NCI-H187 treated with DMSO at 0.1 percent for 48 hours (cell line): ENCODE results near the gene CBX8.

ENCODE experiments used
- DNase-seq: peaks from one replicate; lab custom pipeline; 2025; lab: John Stamatoyannopoulos, UW

The CBX8 gene

DNA sequence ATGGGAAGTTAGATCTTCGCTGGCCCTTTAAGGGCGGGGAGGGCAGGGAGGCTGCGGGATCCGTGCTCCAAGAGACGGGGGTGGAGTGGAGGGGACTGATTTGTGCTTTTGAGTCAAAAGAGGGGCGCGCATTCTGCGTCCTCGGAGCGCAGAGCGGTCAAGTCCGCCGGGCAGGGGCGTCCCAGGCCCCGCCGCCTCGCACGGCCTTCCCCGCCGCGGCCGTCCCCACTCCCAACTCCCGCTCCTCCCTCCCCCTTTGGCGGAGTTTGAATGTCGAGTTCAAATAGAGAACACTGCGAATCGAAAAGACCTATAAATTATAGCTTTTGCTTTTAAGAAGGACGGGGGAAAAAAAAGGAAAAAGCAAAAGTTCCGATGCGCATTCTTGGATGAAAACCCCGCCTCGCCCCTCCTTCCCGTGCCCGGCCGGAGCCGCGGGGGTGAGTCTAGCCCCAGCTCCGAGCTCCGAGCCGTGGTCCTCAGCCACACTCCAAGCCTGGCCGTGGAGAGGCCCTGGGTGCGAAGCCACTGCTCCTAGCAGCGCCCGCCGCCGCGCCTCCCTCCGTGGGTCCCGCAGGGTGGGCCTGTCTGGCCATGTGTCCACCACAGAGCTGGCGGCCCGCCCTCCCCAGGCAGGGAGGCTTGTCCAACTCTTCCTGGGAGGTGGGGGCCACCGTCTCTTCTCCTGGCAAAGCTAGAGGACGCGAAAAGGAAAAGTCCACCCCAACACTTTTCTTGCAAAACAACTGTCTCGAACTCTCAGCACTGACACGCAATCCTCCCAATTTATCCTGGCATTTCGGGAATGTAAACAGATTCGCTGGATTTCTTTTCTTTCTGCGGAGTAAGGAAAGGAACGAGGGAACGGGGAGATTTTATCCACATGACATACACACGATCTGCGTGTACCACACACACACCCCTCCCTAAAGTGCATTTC lies 3.6 kb downstream of the CBX8 start:
- DNase-seq = no peak

DNA sequence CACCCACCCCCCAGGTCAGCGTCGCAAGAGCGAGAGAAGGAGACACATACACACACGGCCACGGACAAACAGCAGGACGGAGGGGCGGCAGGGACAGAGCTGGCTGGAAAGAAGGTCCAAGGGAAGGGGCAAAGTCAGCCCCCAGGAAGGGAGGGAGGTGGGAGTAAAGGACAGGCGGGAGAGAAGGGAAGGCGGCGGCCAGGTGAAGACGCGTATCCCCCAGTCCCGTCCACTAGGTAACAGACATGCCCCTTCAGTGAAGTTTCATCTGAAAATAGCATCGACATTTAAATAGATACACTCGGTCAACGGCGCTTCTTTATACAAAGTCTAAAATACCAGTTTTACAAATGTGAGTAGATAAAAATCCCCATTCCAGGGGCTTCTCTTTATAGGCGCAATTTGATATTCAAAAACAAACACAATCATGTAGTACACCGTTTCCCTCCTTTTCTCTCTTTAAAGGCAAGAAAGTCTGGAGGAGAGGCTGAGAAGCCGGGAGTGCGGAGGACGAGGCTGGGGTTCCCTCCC lies 4.5 kb downstream of the CBX8 start:
- no peak for DNase-seq

DNA sequence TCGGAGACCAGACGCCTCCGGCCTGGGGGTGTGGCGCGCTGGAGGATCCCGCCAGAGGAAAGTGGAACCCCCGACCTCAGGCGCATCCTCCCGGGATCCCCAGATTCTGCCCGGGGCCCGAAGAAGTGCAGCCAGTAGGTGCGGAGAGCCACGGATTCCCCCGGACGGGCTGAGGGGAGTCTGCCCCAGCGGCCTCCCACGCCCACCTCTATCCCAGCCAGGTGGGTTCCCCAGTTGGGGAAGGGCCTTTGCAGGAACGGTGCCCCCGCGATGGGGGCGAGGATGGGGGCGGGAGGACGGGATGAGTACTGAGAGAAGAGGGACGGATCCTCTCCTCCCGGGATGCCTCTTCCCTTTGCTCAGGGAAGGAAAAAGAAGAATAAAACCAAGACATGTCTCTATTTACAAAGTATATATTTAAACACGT lies 5.1 kb downstream of the CBX8 start:
- no peak for DNase-seq

GRCh38 chr17:79790805-79791734 lies 5.8 kb downstream of the CBX8 start:
- DNase-seq = no peak

GRCh38 chr17:79789943-79790804 lies 6.7 kb downstream of the CBX8 start:
- DNase-seq = no peak

DNA sequence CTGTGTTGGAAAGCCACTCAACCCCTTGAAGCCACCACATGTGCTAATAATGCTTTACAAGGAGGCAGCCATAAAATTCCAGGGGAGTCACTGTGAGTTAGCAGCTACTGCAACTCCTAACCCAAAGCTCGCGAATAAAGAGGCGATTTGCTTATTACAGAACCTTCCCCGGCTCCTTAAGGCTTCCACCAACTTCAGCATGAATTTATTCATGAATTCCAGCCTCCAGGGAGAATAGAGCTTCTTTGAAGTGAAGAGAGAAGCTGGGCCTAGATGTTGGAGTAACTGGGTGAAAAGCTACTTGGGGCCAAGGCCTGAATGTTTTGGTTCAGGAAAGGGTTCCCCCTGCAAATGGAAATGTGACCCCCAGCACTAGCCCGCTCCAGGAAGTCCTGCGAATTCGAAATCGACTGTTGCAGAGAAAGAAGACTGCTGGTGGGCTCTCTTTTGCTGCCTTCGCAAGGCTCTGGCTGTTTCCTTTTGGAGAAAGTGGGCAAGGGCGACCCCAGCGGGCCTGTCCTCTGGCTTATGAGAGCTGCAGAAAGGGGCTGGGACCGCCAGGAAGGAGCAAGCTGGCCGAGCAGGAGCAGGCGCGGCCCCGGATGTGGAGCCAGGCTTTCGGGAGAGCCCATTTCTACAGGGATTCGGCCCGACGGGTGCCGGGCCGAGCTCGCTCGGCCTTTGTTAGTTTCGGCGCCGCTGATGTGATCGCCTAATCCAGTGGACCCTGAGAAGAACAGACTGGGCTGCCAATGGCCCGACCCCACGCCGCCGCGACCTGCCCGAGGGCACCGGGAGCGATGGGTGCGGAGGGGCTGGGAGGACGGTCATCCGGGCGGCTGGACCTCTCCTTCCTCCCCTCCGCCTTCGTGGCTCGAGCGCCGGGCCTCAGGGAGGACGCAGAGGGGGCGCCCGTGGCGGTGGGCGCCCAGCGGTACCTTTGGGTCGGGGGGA lies 7.6 kb downstream of the CBX8 start:
- no peak for DNase-seq

DNA sequence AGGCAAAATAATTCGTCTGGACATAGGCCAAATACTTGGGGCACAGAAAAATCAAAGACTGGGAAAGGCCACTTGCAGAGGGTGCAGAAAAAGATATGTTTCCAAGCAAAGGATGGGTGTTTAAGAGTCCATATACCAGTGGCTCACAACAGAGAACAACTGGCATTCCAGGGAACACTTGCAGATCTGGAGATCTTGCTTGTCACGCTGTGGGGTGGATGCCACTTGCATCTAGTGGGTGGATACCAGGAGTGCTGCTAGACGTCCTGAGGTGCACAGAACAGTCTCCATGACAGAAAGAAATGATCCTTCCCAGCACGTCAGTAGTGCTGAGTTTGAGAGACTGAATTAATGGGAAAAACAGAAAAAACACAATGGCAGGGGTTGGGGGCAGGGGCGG lies 8.4 kb downstream of the CBX8 start:
- no peak for DNase-seq

DNA sequence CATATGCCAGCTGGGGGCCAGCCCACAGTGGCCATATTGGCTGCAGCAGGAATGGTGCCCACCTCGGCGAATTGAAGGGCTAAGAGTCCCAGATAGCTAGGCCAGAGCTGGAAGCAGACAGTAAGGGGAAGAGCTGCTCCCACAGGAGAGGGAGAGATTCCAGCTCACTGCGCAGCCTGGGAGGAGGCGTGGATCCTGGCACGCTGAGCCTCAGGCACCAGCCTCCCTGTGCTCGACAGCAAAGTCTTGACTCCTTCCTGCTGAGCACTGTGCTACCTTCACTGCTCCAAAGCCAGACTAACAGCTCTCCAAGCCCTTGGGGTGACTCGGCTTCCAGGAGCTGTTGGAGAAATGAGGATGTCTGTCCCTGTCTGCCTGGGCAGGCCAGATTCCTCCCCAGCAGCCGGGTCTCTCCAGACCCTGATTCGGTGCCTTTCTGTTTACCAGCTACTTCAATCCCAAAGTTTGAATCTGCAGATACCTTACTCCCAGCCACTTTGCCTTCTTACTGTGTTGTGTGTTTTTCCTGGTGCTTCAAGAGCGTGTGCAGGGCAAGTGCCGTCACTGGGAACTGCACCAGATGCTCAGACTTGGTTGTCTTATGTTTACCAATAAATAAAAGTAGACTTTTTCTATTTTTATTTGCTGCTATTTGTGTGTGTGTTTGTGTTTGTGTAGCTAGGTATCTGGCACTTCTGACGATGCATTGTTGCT lies 9.8 kb downstream of the CBX8 start:
- no peak for DNase-seq

GRCh38 chr17:79785900-79786810 lies 10.7 kb downstream of the CBX8 start:
- no peak for DNase-seq

GRCh38 chr17:79785017-79785899 lies 11.6 kb downstream of the CBX8 start:
- DNase-seq = no peak

DNA sequence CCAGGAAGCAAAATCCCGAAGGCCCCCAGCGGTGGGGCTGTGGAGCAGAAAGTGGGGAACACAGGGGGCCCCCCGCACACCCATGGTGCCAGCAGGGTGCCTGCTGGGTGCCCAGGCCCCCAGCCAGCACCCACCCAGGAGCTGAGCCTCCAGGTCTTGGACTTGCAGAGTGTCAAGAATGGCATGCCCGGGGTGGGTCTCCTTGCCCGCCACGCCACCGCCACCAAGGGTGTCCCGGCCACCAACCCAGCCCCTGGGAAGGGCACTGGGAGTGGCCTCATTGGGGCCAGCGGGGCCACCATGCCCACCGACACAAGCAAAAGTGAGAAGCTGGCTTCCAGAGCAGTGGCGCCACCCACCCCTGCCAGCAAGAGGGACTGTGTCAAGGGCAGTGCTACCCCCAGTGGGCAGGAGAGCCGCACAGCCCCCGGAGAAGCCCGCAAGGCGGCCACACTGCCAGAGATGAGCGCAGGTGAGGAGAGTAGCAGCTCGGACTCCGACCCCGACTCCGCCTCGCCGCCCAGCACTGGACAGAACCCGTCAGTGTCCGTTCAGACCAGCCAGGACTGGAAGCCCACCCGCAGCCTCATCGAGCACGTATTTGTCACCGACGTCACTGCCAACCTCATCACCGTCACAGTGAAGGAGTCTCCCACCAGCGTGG lies 12.4 kb downstream of the CBX8 start:
- no peak for DNase-seq

DNA sequence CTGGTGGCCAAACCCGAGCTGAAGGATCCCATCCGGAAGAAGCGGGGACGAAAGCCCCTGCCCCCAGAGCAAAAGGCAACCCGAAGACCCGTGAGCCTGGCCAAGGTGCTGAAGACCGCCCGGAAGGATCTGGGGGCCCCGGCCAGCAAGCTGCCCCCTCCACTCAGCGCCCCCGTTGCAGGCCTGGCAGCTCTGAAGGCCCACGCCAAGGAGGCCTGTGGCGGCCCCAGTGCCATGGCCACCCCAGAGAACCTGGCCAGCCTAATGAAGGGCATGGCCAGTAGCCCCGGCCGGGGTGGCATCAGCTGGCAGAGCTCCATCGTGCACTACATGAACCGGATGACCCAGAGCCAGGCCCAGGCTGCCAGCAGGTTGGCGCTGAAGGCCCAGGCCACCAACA lies 13.0 kb downstream of the CBX8 start:
- no peak for DNase-seq

GRCh38 chr17:79781736-79782575 lies 14.9 kb downstream of the CBX8 start:
- DNase-seq = no peak

GRCh38 chr17:79781012-79781650 lies 15.7 kb downstream of the CBX8 start:
- no peak for DNase-seq

DNA sequence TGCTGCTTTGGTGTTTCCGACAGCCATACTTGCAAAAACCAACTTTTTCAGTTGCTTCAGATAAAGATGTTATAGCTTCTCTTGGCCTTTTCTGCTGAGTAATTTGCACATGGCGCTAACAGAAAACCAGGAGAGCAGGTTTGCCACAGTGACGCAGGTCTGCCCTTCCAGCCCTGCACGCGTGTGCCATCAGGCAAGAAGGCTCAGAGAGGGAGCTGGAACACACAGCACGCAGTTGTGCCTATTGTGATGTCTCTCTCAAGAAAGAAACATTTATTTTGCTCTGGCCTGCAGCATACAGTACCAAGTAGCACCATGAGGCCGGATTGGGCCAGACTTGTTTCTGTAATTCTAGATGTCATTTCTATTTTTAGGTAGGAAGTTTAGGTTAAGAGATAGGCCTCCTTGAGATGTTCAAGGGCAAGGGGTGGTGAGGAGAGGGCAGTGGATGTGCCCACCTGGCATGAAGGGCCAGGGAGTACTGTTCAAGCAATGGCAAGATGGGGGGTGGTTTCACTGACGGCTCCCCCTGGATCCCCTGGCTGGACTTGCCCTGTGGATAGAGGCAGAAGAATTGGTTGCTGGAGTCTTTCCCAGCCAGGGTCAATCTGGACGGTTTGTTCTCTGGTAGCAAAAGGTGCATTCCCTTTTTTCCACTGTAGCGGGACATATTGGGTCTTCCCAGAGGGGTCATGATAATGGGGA lies 17.1 kb downstream of the CBX8 start:
- no peak for DNase-seq
